ENCODE data around the gene PRSS12. TPM values are rescaled to one million over a fixed set of nuclear protein-coding genes. Genes with fewer than 3 reads are reported as not detected.

The PRSS12 gene
- polyA plus RNA-seq, 3 donors = not detected

- H3K27me3 Mint-ChIP-seq (ENCODE audit: low read depth in 3 of 3) = peaks cover 42 to 62% (median 60%) of the 10 kb centered on the region in 3 donors
- no peak for TF ChIP-seq CTCF (IDR thresholded peaks at IDR 0.05)
- intact Hi-C loops (cut with micrococcal nuclease) = no loop called here
- H3K4me3 Mint-ChIP-seq = no peak overlapping the region
- H3K4me1 ChIP-seq (ENCODE audit: control insufficient read depth in 1 of 2, insufficient read depth in 2 of 2, low read length in 2 of 2) = peaks cover 10 to 16% of the 10 kb centered on the region in 2 donors
- H3K9ac ChIP-seq (ENCODE audit: insufficient read depth, low read length, poor library complexity, severe bottlenecking) = no peak overlapping the region
- no peaks in the 10 kb centered on the region for H3K36me3 ChIP-seq (replicated peaks in 1 of 2; ENCODE audit: control insufficient read depth in 1 of 2, insufficient read depth in 2 of 2, low read length in 2 of 2)
- H3K36me3 Mint-ChIP-seq = peaks cover 0 to 12% of the 10 kb centered on the region in 2 donors
- H3K4me2 ChIP-seq (replicated peaks; ENCODE audit: extremely low read depth, low read length, poor library complexity, severe bottlenecking) = no peak overlapping the region
- no peak overlapping the region for H2AFZ ChIP-seq (ENCODE audit: insufficient read depth, low read depth, low read length, poor library complexity, severe bottlenecking)
- H3K9me3 ChIP-seq (replicated peaks in 1 of 2; ENCODE audit: control insufficient read depth in 1 of 2, insufficient read depth in 1 of 2, low read length in 2 of 2) = peaks cover 0 to 15% of the 10 kb centered on the region in 2 donors
- H3K27ac ChIP-seq (ENCODE audit: low read depth in 1 of 2, low read length in 2 of 2) = no peak overlapping the region
- H3K9me3 Mint-ChIP-seq = peaks cover 0 to 9% (median 5%) of the 10 kb centered on the region in 7 donors
- peaks cover 30 to 50% of the 10 kb centered on the region in 2 donors for H3K27me3 ChIP-seq (ENCODE audit: control insufficient read depth in 2 of 2, insufficient read depth in 2 of 2, low read length in 2 of 2)
- WGBS (ENCODE audit: insufficient coverage) = no CpG with 5 or more reads among the region's 4 CpGs
- H3K27ac Mint-ChIP-seq = no peak overlapping the region
- no peak overlapping the region for H3K4me3 ChIP-seq (replicated peaks in 1 of 3; ENCODE audit: low read depth in 2 of 3, low read length in 3 of 3)
- no peaks in the 10 kb centered on the region for H3K79me2 ChIP-seq (ENCODE audit: insufficient read depth, low read length)
- H4K20me1 ChIP-seq (ENCODE audit: insufficient read depth, low read length) = no peaks in the 10 kb centered on the region
- H3K4me1 Mint-ChIP-seq = peaks cover 12% of the 10 kb centered on the region
- no peak for DNase-seq
These were observed 3.3 kb upstream of the PRSS12 start for GRCh38 chr4:118356111-118356510.

DNA sequence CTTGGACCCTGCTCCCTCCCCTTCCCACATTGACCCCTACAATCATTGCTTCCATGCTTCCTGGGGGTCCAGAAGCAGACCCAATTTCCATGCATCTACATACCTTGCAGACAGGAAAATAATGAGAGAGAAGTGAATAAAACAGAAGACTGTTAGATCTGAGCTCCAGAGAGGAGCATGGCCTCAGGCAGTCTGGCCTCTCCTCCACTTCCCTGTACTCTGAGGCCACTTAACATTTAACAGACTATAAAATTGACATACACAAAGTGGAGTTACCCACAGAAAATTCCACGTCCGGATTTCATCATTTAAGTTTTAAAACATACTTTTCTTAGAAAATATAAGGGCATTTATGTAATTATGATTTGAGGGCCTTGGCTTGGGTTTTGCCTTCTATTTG, 2.1 kb upstream of the PRSS12 start:
- intact Hi-C loops (cut with micrococcal nuclease) = loop anchor here in 1 of 2 donors (5.0 kb wide), 1 partner anchor 73 kb away; no protein-coding TSS in a partner anchor
- Mint-ChIP-seq H3K9me3 (peaks cover 0 to 9% (median 5%) of the 10 kb centered on the region in 7 donors), H3K4me3 (peak overlapping the region in 1 of 2 donors; percentile 74), H3K27me3 (ENCODE audit: low read depth in 3 of 3) (peaks cover 51 to 71% (median 65%) of the 10 kb centered on the region in 3 donors), H3K27ac (no peak overlapping the region), H3K4me1 (peaks cover 12% of the 10 kb centered on the region), H3K36me3 (peaks cover 0 to 14% of the 10 kb centered on the region in 2 donors)
- TF ChIP-seq CTCF (IDR thresholded peaks at IDR 0.05) = no peak
- Histone ChIP-seq H3K36me3 (replicated peaks in 1 of 2; ENCODE audit: control insufficient read depth in 1 of 2, insufficient read depth in 2 of 2, low read length in 2 of 2) (no peaks in the 10 kb centered on the region), H3K9me3 (replicated peaks in 1 of 2; ENCODE audit: control insufficient read depth in 1 of 2, insufficient read depth in 1 of 2, low read length in 2 of 2) (peaks cover 0 to 15% of the 10 kb centered on the region in 2 donors), H3K27me3 (ENCODE audit: control insufficient read depth in 2 of 2, insufficient read depth in 2 of 2, low read length in 2 of 2) (peaks cover 40 to 62% of the 10 kb centered on the region in 2 donors), H3K4me3 (replicated peaks in 1 of 3; ENCODE audit: low read depth in 2 of 3, low read length in 3 of 3) (no peak overlapping the region), H2AFZ (ENCODE audit: insufficient read depth, low read depth, low read length, poor library complexity, severe bottlenecking) (no peak overlapping the region), H4K20me1 (ENCODE audit: insufficient read depth, low read length) (no peaks in the 10 kb centered on the region), H3K4me2 (replicated peaks; ENCODE audit: extremely low read depth, low read length, poor library complexity, severe bottlenecking) (no peak overlapping the region), H3K27ac (ENCODE audit: low read depth in 1 of 2, low read length in 2 of 2) (no peak overlapping the region), H3K4me1 (ENCODE audit: control insufficient read depth in 1 of 2, insufficient read depth in 2 of 2, low read length in 2 of 2) (peaks cover 10 to 16% of the 10 kb centered on the region in 2 donors), H3K9ac (ENCODE audit: insufficient read depth, low read length, poor library complexity, severe bottlenecking) (no peak overlapping the region), H3K79me2 (ENCODE audit: insufficient read depth, low read length) (no peaks in the 10 kb centered on the region)
- WGBS (ENCODE audit: insufficient coverage) = no CpG with 5 or more reads among the region's 2 CpGs
- no peak for DNase-seq
